ENCODE data around the gene PLK3. TPM values are rescaled to one million over a fixed set of nuclear protein-coding genes. Genes with fewer than 3 reads are reported as not detected.
A peak's percentile ranks its signal among the peaks of the same experiment; 100 is the strongest.
"Not testable (repeated sequence)": the region's sequence is repeated elsewhere in the genome, so short reads cannot be mapped to it uniquely, and the experiment has no call there.

The PLK3 gene
- total and polyA plus RNA-seq, 2 experiments from 2014 or later = 9.5 to 12.4 TPM

GRCh38 chr1:44821240-44821715 lies 21.1 kb downstream of the PLK3 start:
- Histone ChIP-seq H3K36me3 (no peaks in the 10 kb centered on the region), H3K9me3 (ENCODE audit: low read depth) (no peaks in the 10 kb centered on the region), H3K4me1 (ENCODE audit: low read depth) (no peaks in the 10 kb centered on the region), H3K27me3 (no peaks in the 10 kb centered on the region), H3K27ac (no peak overlapping the region), H3K4me3 (no peak overlapping the region)
- DNase-seq (ENCODE audit: low read depth in 1 of 2, low spot score in 1 of 2) = no peak
- TF ChIP-seq CTCF (IDR thresholded peaks at IDR 0.05; ENCODE audit: low read depth, low read length) = no peak

GRCh38 chr1:44822131-44822701 lies 22.0 kb downstream of the PLK3 start:
- Histone ChIP-seq H3K27ac (no peak overlapping the region), H3K36me3 (no peaks in the 10 kb centered on the region), H3K9me3 (ENCODE audit: low read depth) (no peaks in the 10 kb centered on the region), H3K27me3 (no peaks in the 10 kb centered on the region), H3K4me1 (ENCODE audit: low read depth) (no peaks in the 10 kb centered on the region), H3K4me3 (no peak overlapping the region)
- TF ChIP-seq CTCF (IDR thresholded peaks at IDR 0.05; ENCODE audit: low read depth, low read length) = no peak
- DNase-seq (ENCODE audit: low read depth in 1 of 2, low spot score in 1 of 2) = no peak

- H3K4me1 ChIP-seq (ENCODE audit: low read depth) = no peaks in the 10 kb centered on the region
- no peak for DNase-seq (ENCODE audit: low read depth in 1 of 2, low spot score in 1 of 2)
- H3K4me3 ChIP-seq = no peak overlapping the region
- no peak overlapping the region for H3K27ac ChIP-seq
- no peak for TF ChIP-seq CTCF (IDR thresholded peaks at IDR 0.05; ENCODE audit: low read depth, low read length)
- H3K27me3 ChIP-seq = no peaks in the 10 kb centered on the region
- no peaks in the 10 kb centered on the region for H3K9me3 ChIP-seq (ENCODE audit: low read depth)
- H3K36me3 ChIP-seq = no peaks in the 10 kb centered on the region
Measured at GRCh38 chr1:44822981-44823451, 22.8 kb downstream of the PLK3 start.

DNA sequence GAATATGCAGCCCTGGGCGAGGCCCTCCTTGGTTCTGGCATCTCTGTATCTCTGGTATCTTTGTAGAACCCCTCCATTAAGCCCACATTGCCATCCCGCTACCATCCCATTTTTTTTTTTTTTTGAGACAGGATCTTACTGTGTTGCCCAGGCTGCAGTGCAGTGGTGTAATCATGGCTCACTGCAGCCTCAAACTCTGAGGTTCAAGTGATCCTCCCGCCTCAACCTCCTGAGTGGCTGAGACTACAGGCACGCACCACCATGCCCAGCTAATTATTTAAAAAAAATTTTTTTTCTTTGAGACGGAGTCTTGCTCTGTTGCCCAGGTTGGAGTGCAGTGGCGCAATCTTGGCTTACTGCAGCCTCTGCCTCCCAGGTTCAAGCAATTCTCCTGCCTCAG lies 24.2 kb downstream of the PLK3 start:
- H3K27me3 ChIP-seq; DNase-seq (ENCODE audit: low read depth in 1 of 2, low spot score in 1 of 2); H3K4me3 ChIP-seq; H3K9me3 ChIP-seq (ENCODE audit: low read depth); H3K4me1 ChIP-seq (ENCODE audit: low read depth); H3K36me3 ChIP-seq; H3K27ac ChIP-seq: not testable (repeated sequence)

- no peak overlapping the region for H3K27ac ChIP-seq
- TF ChIP-seq CTCF (IDR thresholded peaks at IDR 0.05; ENCODE audit: low read depth, low read length) = no peak
- H3K27me3 ChIP-seq = no peaks in the 10 kb centered on the region
- H3K4me3 ChIP-seq = no peak overlapping the region
- peak in 1 of 2 donors; percentile 84 for DNase-seq (ENCODE audit: low read depth in 1 of 2, low spot score in 1 of 2)
- no peaks in the 10 kb centered on the region for H3K9me3 ChIP-seq (ENCODE audit: low read depth)
- no peaks in the 10 kb centered on the region for H3K36me3 ChIP-seq
- peaks cover 7% of the 10 kb centered on the region for H3K4me1 ChIP-seq (ENCODE audit: low read depth)
Measured at GRCh38 chr1:44826375-44827196, 26.4 kb downstream of the PLK3 start.
